HL-60 (cell line): ENCODE measurements around the gene HSPD1.
"Not testable (repeated sequence)": the region's sequence is repeated elsewhere in the genome, so short reads cannot be mapped to it uniquely, and the experiment has no call there.

Experiments used
- DNase-seq, 2 experiments: peaks; one replicate each; pipeline ENCODE4 v3.0.0-alpha.2; 2010 to 2020; ENCODE audit warnings: low read depth in 1 of 2, low spot score in 1 of 2
- H3K27ac ChIP-seq: fragments of 250-450 bp; sonication (Bioruptor Pico); replicated peaks from 2 replicates; pipeline ENCODE4 v1.5.1; 2020; ENCODE audit warnings: mild to moderate bottlenecking, moderate library complexity
- H3K27me3 ChIP-seq: fragments of 250-450 bp; sonication (Bioruptor Pico); 2 replicates; pipeline ENCODE4 v1.5.1; 2021; ENCODE audit warnings: mild to moderate bottlenecking, moderate library complexity; ENCODE audit not compliant: insufficient read depth, poor library complexity, severe bottlenecking
- H3K4me3 ChIP-seq: replicated peaks from 2 replicates; pipeline ENCODE4 v1.5.1; 2011; ENCODE audit warnings: mild to moderate bottlenecking, control low read depth, low read length; ENCODE audit not compliant: insufficient read depth
- CTCF ChIP-seq: IDR thresholded peaks from one replicate; pipeline ENCODE4 v1.5.1; 2011; ENCODE audit warnings: low read length, control low read depth, inconsistent platforms; ENCODE audit not compliant: insufficient read depth
- GABPA ChIP-seq: IDR thresholded peaks from 2 replicates; pipeline ENCODE4 v1.6.1; 2012; ENCODE audit warnings: low read depth
- POLR2AphosphoS5 ChIP-seq: IDR thresholded peaks from 2 replicates; pipeline ENCODE4 v1.6.1; 2012; ENCODE audit warnings: low read depth
- REST ChIP-seq: IDR thresholded peaks from 2 replicates; pipeline ENCODE4 v1.6.1; 2012; ENCODE audit warnings: low read depth; ENCODE audit not compliant: insufficient replicate concordance
- SPI1 ChIP-seq: IDR thresholded peaks from 2 replicates; pipeline ENCODE4 v1.6.1; 2012; ENCODE audit warnings: low read depth, mild to moderate bottlenecking, borderline replicate concordance

The HSPD1 gene

GRCh38 chr2:197452754-197453122, 46.9 kb downstream of the HSPD1 start:
- Histone ChIP-seq H3K4me3 (peak overlapping the region; percentile 56), H3K27me3 (no peaks in the 10 kb centered on the region), H3K27ac (peak overlapping the region; percentile 88)
- DNase-seq = no peak
- TF ChIP-seq CTCF (no peak), REST (no peak), POLR2AphosphoS5 (no peak), SPI1 (no peak), GABPA (no peak)

- not testable (repeated sequence) for H3K4me3 ChIP-seq, H3K27me3 ChIP-seq, H3K27ac ChIP-seq, DNase-seq
These were observed 48.7 kb downstream of the HSPD1 start for GRCh38 chr2:197450935-197451358.

- no peak overlapping the region for H3K4me3 ChIP-seq
- TF ChIP-seq POLR2AphosphoS5 (no peak), SPI1 (no peak), GABPA (no peak)
- H3K27me3 ChIP-seq = no peaks in the 10 kb centered on the region
- no peak overlapping the region for H3K27ac ChIP-seq
- no peak for DNase-seq
These were observed 49.2 kb downstream of the HSPD1 start for GRCh38 chr2:197450465-197450864.

- TF ChIP-seq GABPA (no peak), REST (no peak), SPI1 (no peak), POLR2AphosphoS5 (no peak)
- no peak for DNase-seq
- Histone ChIP-seq H3K4me3 (no peak overlapping the region), H3K27me3 (no peaks in the 10 kb centered on the region), H3K27ac (no peak overlapping the region)
These were observed 52.8 kb downstream of the HSPD1 start for GRCh38 chr2:197446844-197447243.

- H3K4me3 ChIP-seq = no peak overlapping the region
- no peak for TF ChIP-seq SPI1
- no peaks in the 10 kb centered on the region for H3K27me3 ChIP-seq
- no peak overlapping the region for H3K27ac ChIP-seq
- no peak for DNase-seq
These were observed 53.9 kb downstream of the HSPD1 start for GRCh38 chr2:197445746-197446145.

- TF ChIP-seq REST = no peak
- peak; percentile 47; the same call in 1 of the 2 replicates for TF ChIP-seq SPI1
- TF ChIP-seq GABPA = no peak
- no peak for TF ChIP-seq CTCF
- 0 out of 2 replicates have a peak, but pooled peaks have one; percentile 21 for TF ChIP-seq POLR2AphosphoS5
- DNase-seq = peak in 1 of 2 experiments; percentile 62
- Histone ChIP-seq H3K27me3 (no peaks in the 10 kb centered on the region), H3K4me3 (no peak overlapping the region), H3K27ac (peak overlapping the region; percentile 13)
These were observed 56.8 kb downstream of the HSPD1 start for GRCh38 chr2:197442857-197443256.
